Hepatocyte (in vitro differentiated cells): ENCODE results near the gene ABLIM2.

Experiments used
- CTCF ChIP-seq: fragments of 200-600 bp; sonication (generic); IDR thresholded peaks from 2 replicates; pipeline ENCODE4 v1.5.1; 2016; ENCODE audit warnings: antibody characterized with exemption, mild to moderate bottlenecking; ENCODE audit not compliant: poor library complexity
- EZH2phosphoT487 ChIP-seq: fragments of 200-600 bp; sonication (generic); IDR thresholded peaks from one replicate; pipeline ENCODE4 v1.6.1; 2018; ENCODE audit warnings: antibody characterized with exemption, mild to moderate bottlenecking, low read depth, moderate library complexity; ENCODE audit not compliant: unreplicated experiment, severe bottlenecking

- no peak for TF ChIP-seq EZH2phosphoT487
- TF ChIP-seq CTCF, result no peak
Observed at GRCh38 chr4:8044699-8045098, 113.9 kb downstream of the ABLIM2 start.
